ENCODE results near the gene KAZN. TPM values are rescaled to one million over a fixed set of nuclear protein-coding genes. Genes with fewer than 3 reads are reported as not detected.

The KAZN gene
- total and polyA plus RNA-seq, 2 experiments from 2014 or later: 7.9 to 15.6 TPM

GRCh38 chr1:15070145-15070748, 471.8 kb downstream of the KAZN start:
- Histone ChIP-seq H3K4me1 (ENCODE audit: insufficient read depth) (peaks cover 6% of the 10 kb centered on the region), H2AFZ (no peak overlapping the region), H3K27ac (no peak overlapping the region), H3K9me3 (ENCODE audit: low read depth) (no peaks in the 10 kb centered on the region), H3K4me2 (no peak overlapping the region), H3K9me2 (replicated peaks; ENCODE audit: insufficient read depth) (no peaks in the 10 kb centered on the region), H4K20me1 (ENCODE audit: insufficient read depth, poor library complexity, severe bottlenecking) (no peaks in the 10 kb centered on the region), H3K4me3 (no peak overlapping the region), H3K79me2 (no peaks in the 10 kb centered on the region), H3K27me3 (no peaks in the 10 kb centered on the region), H3K36me3 (replicated peaks; ENCODE audit: insufficient read depth, low read depth) (no peaks in the 10 kb centered on the region)
- TF ChIP-seq EZH2phosphoT487 (IDR thresholded peaks at IDR 0.05; ENCODE audit: low read depth, severe bottlenecking, unreplicated experiment): no peak
- no peak for TF ChIP-seq EZH2 (IDR thresholded peaks at IDR 0.05; ENCODE audit: borderline replicate concordance)
- TF ChIP-seq CTCF (IDR thresholded peaks at IDR 0.05; ENCODE audit: poor library complexity): no peak
- WGBS (ENCODE audit: low lambda C conversion rate, missing lambda C conversion rate): 93% methylated on average over 14 of the region's 14 CpGs
- no peak for DNase-seq (ENCODE audit: low spot score)

GRCh38 chr1:15071936-15072335, 473.5 kb downstream of the KAZN start:
- Histone ChIP-seq H3K4me3 (no peak overlapping the region), H4K20me1 (ENCODE audit: insufficient read depth, poor library complexity, severe bottlenecking) (no peaks in the 10 kb centered on the region), H3K4me1 (ENCODE audit: insufficient read depth) (peaks cover 6% of the 10 kb centered on the region), H3K9me2 (replicated peaks; ENCODE audit: insufficient read depth) (no peaks in the 10 kb centered on the region), H2AFZ (no peak overlapping the region), H3K9me3 (ENCODE audit: low read depth) (no peaks in the 10 kb centered on the region), H3K4me2 (no peak overlapping the region), H3K79me2 (no peaks in the 10 kb centered on the region), H3K36me3 (replicated peaks; ENCODE audit: insufficient read depth, low read depth) (no peaks in the 10 kb centered on the region), H3K27ac (no peak overlapping the region), H3K27me3 (no peaks in the 10 kb centered on the region)
- WGBS (ENCODE audit: low lambda C conversion rate, missing lambda C conversion rate): 96% methylated on average over 6 of the region's 6 CpGs
- TF ChIP-seq CTCF (IDR thresholded peaks at IDR 0.05; ENCODE audit: poor library complexity): no peak
- no peak for TF ChIP-seq EZH2phosphoT487 (IDR thresholded peaks at IDR 0.05; ENCODE audit: low read depth, severe bottlenecking, unreplicated experiment)
- no peak for TF ChIP-seq EZH2 (IDR thresholded peaks at IDR 0.05; ENCODE audit: borderline replicate concordance)
- DNase-seq (ENCODE audit: low spot score): no peak

GRCh38 chr1:15073799-15074308, 475.4 kb downstream of the KAZN start:
- Histone ChIP-seq H3K4me3 (no peak overlapping the region), H3K27ac (no peak overlapping the region), H3K36me3 (replicated peaks; ENCODE audit: insufficient read depth, low read depth) (no peaks in the 10 kb centered on the region), H3K4me2 (no peak overlapping the region), H3K9me2 (replicated peaks; ENCODE audit: insufficient read depth) (no peaks in the 10 kb centered on the region), H3K9me3 (ENCODE audit: low read depth) (no peaks in the 10 kb centered on the region), H2AFZ (no peak overlapping the region), H3K27me3 (no peaks in the 10 kb centered on the region), H3K79me2 (no peaks in the 10 kb centered on the region), H3K4me1 (ENCODE audit: insufficient read depth) (no peaks in the 10 kb centered on the region), H4K20me1 (ENCODE audit: insufficient read depth, poor library complexity, severe bottlenecking) (no peaks in the 10 kb centered on the region)
- WGBS (ENCODE audit: low lambda C conversion rate, missing lambda C conversion rate): 89% methylated on average over 9 of the region's 9 CpGs
- no peak for DNase-seq (ENCODE audit: low spot score)
- TF ChIP-seq EZH2phosphoT487 (IDR thresholded peaks at IDR 0.05; ENCODE audit: low read depth, severe bottlenecking, unreplicated experiment) (no peak), CTCF (IDR thresholded peaks at IDR 0.05; ENCODE audit: poor library complexity) (no peak), EZH2 (IDR thresholded peaks at IDR 0.05; ENCODE audit: borderline replicate concordance) (no peak)
